IMR-90 (cell line): ENCODE data around the gene MR1. TPM values are rescaled to one million over a fixed set of nuclear protein-coding genes. Genes with fewer than 3 reads are reported as not detected.
"Not testable (repeated sequence)": the region's sequence is repeated elsewhere in the genome, so short reads cannot be mapped to it uniquely, and the experiment has no call there.

Source experiments
- ATAC-seq: fragments of 200-7000 bp; cut with Tn5 transposase; 2 replicates; pipeline ENCODE4 v1.9.1; 2020; ENCODE audit warnings: low read depth, mild to moderate bottlenecking, moderate library complexity
- BruUV-seq: library from RNA; stranded (reverse); fragments of 400-500 nt; replicated peaks from 2 replicates; lab custom pipeline; 2021; lab: Mats Ljungman, UMichigan
- CTCF ChIA-PET: fragments of 300-600 bp; formaldehyde crosslinking; extraction: SDS; loops from one replicate; lab custom pipeline; 2021; ENCODE audit warnings: antibody characterized with exemption; lab: Yijun Ruan, JAX
- POLR2A ChIA-PET: fragments of 300-600 bp; sonication (Branson Sonifier 250); formaldehyde crosslinking; loops from one replicate; lab custom pipeline; 2022; ENCODE audit warnings: antibody characterized with exemption; ENCODE audit not compliant: unreplicated experiment; lab: Charles Lee
- DNase-seq: peaks from one replicate; pipeline ENCODE4 v3.0.0; 2013
- H2AFZ ChIP-seq: replicated peaks from 2 replicates; pipeline ENCODE3; 2013; ENCODE audit warnings: low read length, mild to moderate bottlenecking; ENCODE audit not compliant: poor library complexity
- H2AK5ac ChIP-seq: 2 replicates; pipeline ENCODE4 v1.6.1; 2013; ENCODE audit warnings: low read depth, low read length, inconsistent platforms
- H2AK9ac ChIP-seq: replicated peaks from 2 replicates; pipeline ENCODE3; 2013; ENCODE audit warnings: mild to moderate bottlenecking, low read depth, low read length, moderate library complexity; ENCODE audit not compliant: poor library complexity
- H2BK120ac ChIP-seq: 2 replicates; pipeline ENCODE4 v1.6.1; 2013; ENCODE audit warnings: low read depth, low read length, inconsistent platforms
- H2BK15ac ChIP-seq: 3 replicates; pipeline ENCODE4 v1.6.1; 2013; ENCODE audit warnings: low read depth, low read length, inconsistent platforms
- H2BK20ac ChIP-seq: 2 replicates; pipeline ENCODE4 v1.6.1; 2013; ENCODE audit warnings: low read depth, mild to moderate bottlenecking, inconsistent platforms, low read length, moderate library complexity
- H2BK5ac ChIP-seq: 2 replicates; pipeline ENCODE4 v1.6.1; 2013; ENCODE audit warnings: mild to moderate bottlenecking, low read depth, low read length, inconsistent platforms; ENCODE audit not compliant: poor library complexity, severe bottlenecking
- H3K14ac ChIP-seq: replicated peaks from 2 replicates; pipeline ENCODE4 v1.6.1; 2013; ENCODE audit warnings: low read depth, low read length, inconsistent platforms
- H3K18ac ChIP-seq: 2 replicates; pipeline ENCODE4 v1.6.1; 2013; ENCODE audit warnings: low read depth, low read length, control low read depth
- H3K23ac ChIP-seq: 2 replicates; pipeline ENCODE4 v1.6.1; 2013; ENCODE audit warnings: low read depth, low read length, inconsistent platforms
- H3K27ac ChIP-seq: 2 replicates; pipeline ENCODE4 v1.5.1; 2013; ENCODE audit warnings: mild to moderate bottlenecking, control low read depth, low read length; ENCODE audit not compliant: insufficient read depth
- H3K27me3 ChIP-seq: 2 replicates; pipeline ENCODE4 v1.6.1; 2013; ENCODE audit warnings: low read length; ENCODE audit not compliant: control insufficient read depth, insufficient read depth
- H3K36me3 ChIP-seq: 2 replicates; pipeline ENCODE4 v1.6.1; 2013; ENCODE audit warnings: low read length, mixed read lengths; ENCODE audit not compliant: control insufficient read depth, insufficient read depth
- H3K4ac ChIP-seq: 2 replicates; pipeline ENCODE4 v1.6.1; 2013; ENCODE audit warnings: low read depth, low read length, inconsistent platforms
- H3K4me1 ChIP-seq: 2 replicates; pipeline ENCODE4 v1.6.1; 2013; ENCODE audit warnings: low read length, mixed read lengths; ENCODE audit not compliant: control insufficient read depth, insufficient read depth
- H3K4me2 ChIP-seq: 2 replicates; pipeline ENCODE4 v1.6.1; 2013; ENCODE audit warnings: low read depth, mild to moderate bottlenecking, control low read depth, low read length, moderate library complexity
- H3K4me3 ChIP-seq: 2 replicates; pipeline ENCODE4 v1.5.1; 2013; ENCODE audit warnings: low read depth, mild to moderate bottlenecking, control low read depth, low read length, moderate library complexity; ENCODE audit not compliant: insufficient read depth
- H3K56ac ChIP-seq: 2 replicates; pipeline ENCODE4 v1.6.1; 2013; ENCODE audit warnings: low read length, inconsistent platforms; ENCODE audit not compliant: insufficient read depth; ENCODE audit errors: extremely low read depth
- H3K79me1 ChIP-seq, 2 experiments: 2 replicates each; pipeline ENCODE4 v1.6.1; 2013; ENCODE audit warnings: low read length in 2 of 2, inconsistent platforms in 1 of 2, low read depth in 1 of 2
- H3K9ac ChIP-seq: 2 replicates; pipeline ENCODE4 v1.6.1; 2013; ENCODE audit warnings: low read depth, low read length, control low read depth
- H3K9me1 ChIP-seq: 2 replicates; pipeline ENCODE4 v1.6.1; 2013; ENCODE audit warnings: low read length, inconsistent platforms; ENCODE audit not compliant: insufficient read depth
- H3K9me3 ChIP-seq: 2 replicates; pipeline ENCODE4 v1.6.1; 2013; ENCODE audit warnings: low read length; ENCODE audit not compliant: control insufficient read depth, insufficient read depth
- H4K20me1 ChIP-seq: 2 replicates; pipeline ENCODE4 v1.6.1; 2013; ENCODE audit warnings: low read length, inconsistent platforms; ENCODE audit not compliant: insufficient read depth
- H4K5ac ChIP-seq: 2 replicates; pipeline ENCODE4 v1.6.1; 2013; ENCODE audit warnings: mild to moderate bottlenecking, low read depth, low read length, control low read depth
- H4K8ac ChIP-seq, 2 experiments: 2 replicates each; pipeline ENCODE4 v1.6.1; 2013; ENCODE audit warnings: low read depth in 2 of 2, low read length in 2 of 2, control low read depth in 1 of 2, inconsistent platforms in 1 of 2
- H4K91ac ChIP-seq: 2 replicates; pipeline ENCODE4 v1.6.1; 2013; ENCODE audit warnings: low read depth, low read length, inconsistent platforms; ENCODE audit not compliant: insufficient read depth
- FOS ChIP-seq: fragments of 150-350 bp; IDR thresholded peaks from 2 replicates; pipeline ENCODE4 v1.6.1; 2016; ENCODE audit warnings: low read depth, low read length
- RCOR1 ChIP-seq: IDR thresholded peaks from 2 replicates; pipeline ENCODE4 v1.6.1; 2012; ENCODE audit warnings: mild to moderate bottlenecking, low read length, improper control_type of control experiment; ENCODE audit not compliant: insufficient replicate concordance
- WGBS, 2 experiments: methylation state at CpG; one replicate each; pipeline versions ENCODE4 v1.1.5 to v1.1.7; 2013; ENCODE audit warnings: missing lambda C conversion rate in 2 of 2; ENCODE audit not compliant: insufficient read length in 1 of 2; ENCODE audit errors: extremely low coverage in 2 of 2; 5-methylcytosine and 5-hydroxymethylcytosine counted together
- dilution Hi-C: fragments of 300-500 bp; cut with HindIII; formaldehyde crosslinking; loops from one replicate; pipeline ENCODE4 v1.14.3; 2018; ENCODE audit warnings: low sequenced_read_pairs; ENCODE audit not compliant: unreplicated experiment
- in situ Hi-C: fragments of 300-500 bp; cut with MboI; formaldehyde crosslinking; loops from 3 replicates; pipeline ENCODE4 v1.14.3; 2019; ENCODE audit warnings: low sequenced_read_pairs, inconsistent platforms, mixed read lengths
- intact Hi-C: fragments of 100-400 bp; cut with micrococcal nuclease; formaldehyde crosslinking; loops from 2 replicates; pipeline ENCODE4 v1.10.0; 2022
- polyA plus RNA-seq, 3 experiments: library from polyadenylated mRNA; depleted of rRNA; stranded (reverse); fragments of >200 nt; gene quantifications; 2 replicates each; pipeline ENCODE4 v1.2.3, GENCODE V29; 2012; ENCODE audit warnings: low replicate concordance in 1 of 3
- total RNA-seq: library from RNA; depleted of rRNA; stranded (reverse); fragments of >200 nt; gene quantifications from 2 replicates; pipeline ENCODE4 v1.2.3, GENCODE V29; 2012

Gene MR1
- total and polyA plus RNA-seq, 2 of the 4 experiments (the other 2 are of a cell fraction) = 6.0 to 6.1 TPM

- ATAC-seq (peak; percentile 29; the same call in 1 of the 2 replicates), DNase-seq (peak; percentile 26)
- Histone ChIP-seq H4K8ac (peak overlapping the region in 1 of 2 experiments; percentile 24; a peak in 1 of 4 replicates), H2BK15ac (no peak overlapping the region), H2BK20ac (no peak overlapping the region), H2AK5ac (peak overlapping the region; percentile 4; the same call in 1 of the 2 replicates), H3K36me3 (no peaks in the 10 kb centered on the region), H3K27ac (no peak overlapping the region), H4K91ac (no peak overlapping the region; the same call in 1 of the 2 replicates), H2BK120ac (peak overlapping the region; percentile 29; the same call in 1 of the 2 replicates), H3K4ac (no peak overlapping the region), H3K27me3 (no peaks in the 10 kb centered on the region), H2AFZ (peak overlapping the region; percentile 63), H3K4me3 (no peak overlapping the region), H3K9me3 (no peaks in the 10 kb centered on the region), H3K23ac (no peak overlapping the region), H3K4me1 (peaks cover 9% of the 10 kb centered on the region), H4K5ac (no peak overlapping the region), H3K4me2 (no peak overlapping the region), H2AK9ac (no peak overlapping the region), H3K9ac (no peak overlapping the region), H2BK5ac (no peak overlapping the region), H3K79me1 (no peaks in the 10 kb centered on the region), H3K14ac (no peak overlapping the region; the same call in 1 of the 2 replicates), H3K56ac (no peak overlapping the region), H4K20me1 (no peaks in the 10 kb centered on the region), H3K9me1 (no peaks in the 10 kb centered on the region), H3K18ac (peak overlapping the region; percentile 30; the same call in 1 of the 2 replicates)
- no TSS peak for BruUV-seq
- intact Hi-C loops = no loop called here
- 100% methylated on average over 1 of the region's 5 CpGs; no CpG with 5 or more reads in 1 of the 2 experiments for whole genome bisulfite sequencing, 2 experiments
- ChIA-PET POLR2A (interaction anchor here (0.6 kb wide), 1 partner anchor 1744 kb away, joined by 3 read pairs; no protein-coding TSS in a partner anchor), CTCF (interaction anchor here (0.6 kb wide), 1 partner anchor 329 kb away, joined by 8 read pairs; no protein-coding TSS in a partner anchor)
- in situ Hi-C loops = no loop called here
- dilution Hi-C loops = no loop called here
- TF ChIP-seq RCOR1 (no peak), FOS (0 out of 2 replicates have a peak, but pooled peaks have one; percentile 4)
These were observed 10.7 kb downstream of the MR1 start for GRCh38 chr1:181044449-181044966.

GRCh38 chr1:181045946-181046345 lies 12.2 kb downstream of the MR1 start:
- H3K23ac ChIP-seq, H3K4me1 ChIP-seq, H2BK15ac ChIP-seq, H3K4me3 ChIP-seq, H2AK5ac ChIP-seq, dilution Hi-C loops, H3K27me3 ChIP-seq, H3K27ac ChIP-seq, H3K56ac ChIP-seq, H3K4me2 ChIP-seq, DNase-seq, H2AK9ac ChIP-seq, H4K8ac ChIP-seq, H2BK20ac ChIP-seq, ATAC-seq, H4K91ac ChIP-seq, H4K20me1 ChIP-seq, H3K9me3 ChIP-seq, H2AFZ ChIP-seq, POLR2A ChIA-PET, H2BK120ac ChIP-seq, in situ Hi-C loops, intact Hi-C loops, H2BK5ac ChIP-seq, BruUV-seq, H3K14ac ChIP-seq, H3K18ac ChIP-seq, H3K79me1 ChIP-seq, H3K9me1 ChIP-seq, H3K4ac ChIP-seq, H3K36me3 ChIP-seq, H4K5ac ChIP-seq, H3K9ac ChIP-seq: not testable (repeated sequence)
- WGBS, 2 experiments = no CpG with 5 or more reads among the region's 22 CpGs
- CTCF ChIA-PET = interaction anchor here (1.9 kb wide), 1 partner anchor 96 kb away, joined by 4 read pairs; no protein-coding TSS in a partner anchor
